ENCODE results near the gene THADA.
"Not testable (repeated sequence)": the region's sequence is repeated elsewhere in the genome, so short reads cannot be mapped to it uniquely, and the experiment has no call there.

THADA gene

DNA sequence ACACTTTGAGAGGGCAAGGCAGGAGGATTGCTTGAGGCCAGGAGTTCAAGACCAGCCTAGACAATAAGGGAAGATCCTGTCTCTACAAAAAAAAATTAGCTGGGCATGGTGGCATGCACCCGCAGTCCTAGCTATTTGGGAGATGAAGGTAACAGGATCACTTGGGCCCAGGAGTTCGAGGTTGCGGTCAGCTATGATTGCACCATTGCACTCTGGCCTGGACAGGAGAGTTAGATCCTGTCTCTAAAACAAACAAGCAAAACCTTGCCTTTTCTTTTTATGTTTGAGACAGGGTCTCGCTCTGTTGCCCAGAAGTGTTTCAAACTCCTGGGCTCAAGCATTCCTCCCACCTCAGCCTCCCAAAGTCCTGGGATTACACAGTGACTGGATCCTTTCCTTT, 14.5 kb upstream of the THADA start:
- peaks cover 6% of the 10 kb centered on the region for H3K4me1 Mint-ChIP-seq
- H3K27ac Mint-ChIP-seq: no peak overlapping the region
- ATAC-seq (no peak), DNase-seq (ENCODE audit: low spot score in 2 of 2) (no peak)
- no peaks in the 10 kb centered on the region for H3K9me3 Mint-ChIP-seq
- H3K4me3 Mint-ChIP-seq: no peak overlapping the region
- H3K36me3 Mint-ChIP-seq: no peaks in the 10 kb centered on the region

DNA sequence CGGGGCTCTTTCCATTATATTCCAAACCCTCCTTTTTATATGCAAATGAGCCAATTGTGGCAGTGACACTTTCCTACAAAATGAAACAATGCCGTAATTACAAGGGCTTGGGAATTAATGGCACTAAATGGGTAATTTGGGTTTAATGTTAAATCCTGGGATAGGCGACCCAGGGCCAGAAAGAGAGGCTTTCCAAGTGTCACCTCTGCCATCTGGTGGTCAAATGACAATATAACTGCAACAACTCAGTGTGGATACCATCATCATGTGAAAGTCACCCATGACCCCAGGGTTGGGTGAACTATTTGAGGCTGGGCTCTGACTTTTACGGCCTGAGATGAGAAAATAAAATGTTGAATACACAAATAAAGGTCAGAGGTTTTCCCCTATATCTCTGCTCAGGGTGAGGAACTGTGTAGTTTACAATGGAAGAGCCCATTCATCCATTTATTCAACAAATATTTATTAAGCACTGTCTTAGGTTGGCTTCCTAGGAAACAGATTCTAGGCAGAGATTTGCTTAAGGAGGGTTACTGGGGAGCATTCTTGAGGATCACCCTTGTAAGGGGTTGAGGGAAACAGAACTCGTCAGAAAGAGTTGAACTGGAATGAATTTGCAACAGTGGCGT, 13.6 kb upstream of the THADA start:
- Mint-ChIP-seq H3K4me3 (no peak overlapping the region), H3K27ac (no peak overlapping the region), H3K36me3 (no peaks in the 10 kb centered on the region), H3K4me1 (peaks cover 12% of the 10 kb centered on the region), H3K9me3 (no peaks in the 10 kb centered on the region)
- ATAC-seq (peak; percentile 71), DNase-seq (ENCODE audit: low spot score in 2 of 2) (peak; percentile 12 to 59)

GRCh38 chr2:43605851-43606250, 10.0 kb upstream of the THADA start:
- Mint-ChIP-seq H3K4me1 (peaks cover 6% of the 10 kb centered on the region), H3K4me3 (no peak overlapping the region), H3K27ac (no peak overlapping the region), H3K36me3 (no peaks in the 10 kb centered on the region), H3K9me3 (no peaks in the 10 kb centered on the region)
- DNase-seq (ENCODE audit: low spot score in 2 of 2) (no peak), ATAC-seq (no peak)

- no peaks in the 10 kb centered on the region for H3K36me3 Mint-ChIP-seq
- H3K4me3 Mint-ChIP-seq: no peak overlapping the region
- H3K9me3 Mint-ChIP-seq: no peaks in the 10 kb centered on the region
- H3K4me1 Mint-ChIP-seq: peaks cover 6% of the 10 kb centered on the region
- H3K27ac Mint-ChIP-seq: no peak overlapping the region
- ATAC-seq (peak; percentile 79), DNase-seq (ENCODE audit: low spot score in 2 of 2) (no peak)
Measured at GRCh38 chr2:43605079-43605655, 9.3 kb upstream of the THADA start.

GRCh38 chr2:43604674-43605073, 8.8 kb upstream of the THADA start:
- H3K4me1 Mint-ChIP-seq: peaks cover 6% of the 10 kb centered on the region
- no peak overlapping the region for H3K4me3 Mint-ChIP-seq
- no peaks in the 10 kb centered on the region for H3K9me3 Mint-ChIP-seq
- no peaks in the 10 kb centered on the region for H3K36me3 Mint-ChIP-seq
- ATAC-seq (peak; percentile 34), DNase-seq (ENCODE audit: low spot score in 2 of 2) (no peak)
- no peak overlapping the region for H3K27ac Mint-ChIP-seq

- H3K9me3 Mint-ChIP-seq; H3K4me3 Mint-ChIP-seq; DNase-seq (ENCODE audit: low spot score in 2 of 2); H3K27ac Mint-ChIP-seq; ATAC-seq; H3K36me3 Mint-ChIP-seq: not testable (repeated sequence)
- H3K4me1 Mint-ChIP-seq: peaks cover 15% of the 10 kb centered on the region
Measured at GRCh38 chr2:43600596-43600995, 4.8 kb upstream of the THADA start.

DNA sequence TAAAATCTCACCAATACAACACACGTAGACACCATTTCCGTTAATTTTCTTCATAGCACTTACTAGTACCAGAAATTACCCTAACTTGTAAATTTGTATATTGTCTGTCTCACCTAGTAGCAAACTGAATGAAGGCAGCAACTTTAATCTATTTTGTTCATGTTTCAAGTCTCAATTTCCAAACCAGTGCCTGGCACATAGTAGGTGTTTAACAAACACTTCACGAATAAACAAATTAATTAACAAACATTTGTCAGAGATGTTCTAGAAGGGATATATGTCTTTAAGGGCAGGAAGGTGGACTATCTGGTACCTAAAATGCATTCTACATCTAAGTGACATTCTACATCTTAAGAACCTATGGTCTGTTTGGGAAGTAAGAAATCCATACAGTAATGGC, 963 bp downstream of the THADA start:
- Mint-ChIP-seq H3K9me3 (no peaks in the 10 kb centered on the region), H3K4me3 (peak overlapping the region; percentile 94), H3K36me3 (peaks cover 41% of the 10 kb centered on the region), H3K4me1 (peaks cover 34% of the 10 kb centered on the region), H3K27ac (peak overlapping the region; percentile 99)
- no peak for DNase-seq (ENCODE audit: low spot score in 2 of 2)
- no peak for ATAC-seq

GRCh38 chr2:43593254-43593653, 2.6 kb downstream of the THADA start:
- no peak for ATAC-seq
- DNase-seq (ENCODE audit: low spot score in 2 of 2): no peak
- peaks cover 58% of the 10 kb centered on the region for H3K36me3 Mint-ChIP-seq
- H3K4me1 Mint-ChIP-seq: peaks cover 34% of the 10 kb centered on the region
- no peaks in the 10 kb centered on the region for H3K9me3 Mint-ChIP-seq
- H3K27ac Mint-ChIP-seq: no peak overlapping the region
- no peak overlapping the region for H3K4me3 Mint-ChIP-seq

DNA sequence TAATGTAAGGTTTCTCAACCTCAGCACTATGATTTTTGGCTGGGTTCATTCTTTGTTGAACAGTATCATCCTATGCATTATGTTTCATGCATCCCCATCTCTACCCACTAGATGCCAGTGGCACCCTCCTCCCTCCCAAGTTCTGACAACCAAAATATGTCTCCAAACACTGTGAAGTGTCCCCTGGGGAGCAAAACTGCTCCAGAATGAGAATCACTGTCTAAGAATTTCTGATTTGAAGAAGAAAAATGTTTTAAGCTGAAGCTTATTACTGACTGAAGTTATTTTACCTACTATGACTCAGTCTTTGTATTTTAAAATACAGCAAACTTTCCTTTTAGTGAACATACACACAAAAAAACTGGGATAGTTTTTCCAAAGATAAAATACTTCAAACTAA, 3.4 kb downstream of the THADA start:
- H3K36me3 Mint-ChIP-seq: peaks cover 66% of the 10 kb centered on the region
- no peak for ATAC-seq
- no peak for DNase-seq (ENCODE audit: low spot score in 2 of 2)
- peaks cover 35% of the 10 kb centered on the region for H3K4me1 Mint-ChIP-seq
- H3K27ac Mint-ChIP-seq: no peak overlapping the region
- H3K4me3 Mint-ChIP-seq: no peak overlapping the region
- H3K9me3 Mint-ChIP-seq: no peaks in the 10 kb centered on the region

DNA sequence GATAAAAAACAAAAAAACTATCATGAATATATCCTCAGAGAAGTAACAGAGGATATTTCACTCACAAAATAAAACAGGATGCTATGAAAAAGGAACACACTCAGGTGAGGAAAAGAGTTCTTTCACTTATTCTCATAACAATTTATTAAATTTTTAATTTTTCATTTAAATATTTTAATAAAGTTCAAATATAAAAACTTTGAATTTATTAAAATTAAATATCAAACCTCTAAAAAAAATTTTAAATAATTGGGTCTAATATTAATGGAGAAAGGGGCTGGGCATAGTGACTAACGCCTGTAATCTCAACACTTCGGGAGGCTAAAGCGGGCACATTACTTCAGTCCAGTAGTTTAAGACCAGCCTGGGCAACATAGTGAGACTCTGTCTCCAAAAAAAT, 10.1 kb downstream of the THADA start:
- H3K9me3 Mint-ChIP-seq: no peaks in the 10 kb centered on the region
- H3K4me3 Mint-ChIP-seq: no peak overlapping the region
- H3K4me1 Mint-ChIP-seq: peaks cover 16% of the 10 kb centered on the region
- H3K27ac Mint-ChIP-seq: no peak overlapping the region
- H3K36me3 Mint-ChIP-seq: peaks cover 100% of the 10 kb centered on the region
- DNase-seq (ENCODE audit: low spot score in 2 of 2) (no peak), ATAC-seq (no peak)

GRCh38 chr2:43579275-43579981, 16.4 kb downstream of the THADA start:
- no peak overlapping the region for H3K4me3 Mint-ChIP-seq
- peaks cover 100% of the 10 kb centered on the region for H3K36me3 Mint-ChIP-seq
- peak overlapping the region; percentile 72 for H3K27ac Mint-ChIP-seq
- peaks cover 22% of the 10 kb centered on the region for H3K4me1 Mint-ChIP-seq
- ATAC-seq (peak; percentile 45), DNase-seq (ENCODE audit: low spot score in 2 of 2) (no peak)
- H3K9me3 Mint-ChIP-seq: no peaks in the 10 kb centered on the region

- ATAC-seq (no peak), DNase-seq (ENCODE audit: low spot score in 2 of 2) (no peak)
- H3K4me3 Mint-ChIP-seq: peak overlapping the region; percentile 22
- H3K9me3 Mint-ChIP-seq: no peaks in the 10 kb centered on the region
- peaks cover 19% of the 10 kb centered on the region for H3K4me1 Mint-ChIP-seq
- peaks cover 98% of the 10 kb centered on the region for H3K36me3 Mint-ChIP-seq
- no peak overlapping the region for H3K27ac Mint-ChIP-seq
Measured at GRCh38 chr2:43576981-43577892, 18.6 kb downstream of the THADA start.

DNA sequence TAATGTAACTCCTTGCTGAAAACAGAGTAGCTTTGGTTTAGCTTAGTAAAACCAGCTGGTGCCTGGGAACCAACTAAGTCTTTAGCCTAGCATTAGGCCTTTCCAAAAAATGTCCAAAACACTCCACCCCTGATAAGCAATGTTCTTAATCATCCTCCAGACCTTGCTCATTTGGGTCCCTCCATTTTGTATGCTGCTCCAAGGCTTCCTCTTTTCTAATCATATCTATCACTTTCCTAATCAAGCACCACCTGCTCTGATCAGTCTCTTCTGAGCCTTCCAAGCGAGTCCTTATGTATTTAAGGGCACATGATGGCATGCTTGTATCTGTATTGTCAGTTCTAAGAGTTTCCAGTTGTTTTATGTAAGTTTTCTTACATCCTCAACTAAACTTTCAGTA, 23.6 kb downstream of the THADA start:
- no peak overlapping the region for H3K4me3 Mint-ChIP-seq
- H3K9me3 Mint-ChIP-seq: no peaks in the 10 kb centered on the region
- peaks cover 29% of the 10 kb centered on the region for H3K4me1 Mint-ChIP-seq
- H3K27ac Mint-ChIP-seq: no peak overlapping the region
- no peak for ATAC-seq
- no peak for DNase-seq (ENCODE audit: low spot score in 2 of 2)
- H3K36me3 Mint-ChIP-seq: peaks cover 89% of the 10 kb centered on the region

- H3K4me1 Mint-ChIP-seq: peaks cover 48% of the 10 kb centered on the region
- H3K36me3 Mint-ChIP-seq: peaks cover 89% of the 10 kb centered on the region
- H3K9me3 Mint-ChIP-seq: no peaks in the 10 kb centered on the region
- peak in 1 of 2 donors; percentile 67 for DNase-seq (ENCODE audit: low spot score in 2 of 2)
- H3K4me3 Mint-ChIP-seq: peak overlapping the region; percentile 41
- ATAC-seq: peak; percentile 98
- peak overlapping the region; percentile 58 for H3K27ac Mint-ChIP-seq
Measured at GRCh38 chr2:43569921-43570320, 25.9 kb downstream of the THADA start.

DNA sequence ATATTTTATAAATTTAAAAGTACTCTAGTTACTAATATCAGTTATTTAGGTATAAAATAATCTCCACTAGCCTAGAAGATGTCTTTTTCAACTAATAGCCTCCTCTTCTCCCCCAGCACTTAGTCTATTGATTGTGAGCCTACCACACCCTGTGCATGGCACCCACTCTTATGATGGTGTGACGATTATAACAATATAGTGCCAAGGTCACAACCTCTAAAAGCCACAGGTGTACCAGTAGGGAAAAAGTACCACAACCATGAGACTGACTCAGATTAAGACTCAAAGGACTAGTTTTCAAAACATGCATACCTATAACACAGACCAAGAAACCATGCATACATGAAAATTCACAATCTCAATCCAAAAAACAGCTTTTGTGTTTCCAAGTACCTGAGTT, 27.6 kb downstream of the THADA start:
- Mint-ChIP-seq H3K9me3 (no peaks in the 10 kb centered on the region), H3K4me3 (no peak overlapping the region), H3K27ac (no peak overlapping the region), H3K4me1 (peaks cover 58% of the 10 kb centered on the region), H3K36me3 (peaks cover 87% of the 10 kb centered on the region)
- ATAC-seq: peak; percentile 81
- no peak for DNase-seq (ENCODE audit: low spot score in 2 of 2)

Measured in stimulated activated effector memory CD8-positive, alpha-beta T cell treated with anti-CD3 and anti-CD28 coated beads, Interleukin-12 subunit alpha, Interleukin-12 subunit beta, amount 100 ng/mL, for 72 hours (primary cell).